GM23338 (cell line): ENCODE measurements around the gene KIF24.

ENCODE experiments used
- CTCF ChIP-seq, 2 experiments: fragments of 200-600 bp in 1 of 2; sonication (generic) in 1 of 2; conservative IDR thresholded peaks; 2 replicates each; pipeline versions ENCODE4 v1.5.1 to v1.6.1; 2016 to 2017; ENCODE audit warnings: antibody characterized with exemption in 2 of 2, low read depth in 2 of 2, mild to moderate bottlenecking in 2 of 2, moderate library complexity in 1 of 2
- EZH2 ChIP-seq: fragments of 200-600 bp; sonication (generic); IDR thresholded peaks from one replicate; pipeline ENCODE4 v1.8.0; 2017; ENCODE audit warnings: antibody characterized with exemption, mild to moderate bottlenecking, low read depth; ENCODE audit not compliant: unreplicated experiment
- EZH2phosphoT487 ChIP-seq: fragments of 200-600 bp; sonication (generic); IDR thresholded peaks from one replicate; pipeline ENCODE4 v1.8.1; 2018; ENCODE audit warnings: antibody characterized with exemption; ENCODE audit not compliant: unreplicated experiment
- JUNB ChIP-seq: IDR thresholded peaks from one replicate; pipeline ENCODE4 v1.6.1; 2016; ENCODE audit warnings: antibody characterized with exemption; ENCODE audit not compliant: unreplicated experiment
- POLR2AphosphoS5 ChIP-seq: IDR thresholded peaks from 2 replicates; pipeline ENCODE4 v1.6.1; 2016; ENCODE audit warnings: antibody characterized with exemption, low read depth
- REST ChIP-seq: IDR thresholded peaks from one replicate; pipeline ENCODE4 v1.6.1; 2018; ENCODE audit warnings: antibody characterized with exemption; ENCODE audit not compliant: unreplicated experiment
- ZNF462 ChIP-seq: fragments of 250-450 bp; sonication (Bioruptor Pico); IDR thresholded peaks from 2 replicates; pipeline ENCODE4 v1.5.0; 2020; ENCODE audit warnings: mild to moderate bottlenecking, moderate library complexity

GRCh38 chr9:34374339-34374738 is 45.3 kb upstream of the KIF24 start:
- TF ChIP-seq REST: no peak
- TF ChIP-seq EZH2phosphoT487: no peak
- TF ChIP-seq CTCF (conservative IDR thresholded peaks at IDR 0.05; ENCODE audit: low read depth in 2 of 2): no peak
- TF ChIP-seq POLR2AphosphoS5: no peak
- TF ChIP-seq ZNF462 (CRISPR knock-in tag): no peak
- no peak for TF ChIP-seq EZH2
- TF ChIP-seq JUNB: no peak
